HG03159 (cell line): ENCODE results near the gene CYB561D2.

Experiments used
- ATAC-seq: cut with Tn5 transposase; IDR thresholded peaks from one replicate; pipeline ENCODE4 v1.9.1; 2021; ENCODE audit warnings: mild to moderate bottlenecking, moderate library complexity; ENCODE audit not compliant: unreplicated experiment

CYB561D2 gene

GRCh38 chr3:50385754-50386153 lies 35.1 kb downstream of the CYB561D2 start:
- no peak for ATAC-seq

DNA sequence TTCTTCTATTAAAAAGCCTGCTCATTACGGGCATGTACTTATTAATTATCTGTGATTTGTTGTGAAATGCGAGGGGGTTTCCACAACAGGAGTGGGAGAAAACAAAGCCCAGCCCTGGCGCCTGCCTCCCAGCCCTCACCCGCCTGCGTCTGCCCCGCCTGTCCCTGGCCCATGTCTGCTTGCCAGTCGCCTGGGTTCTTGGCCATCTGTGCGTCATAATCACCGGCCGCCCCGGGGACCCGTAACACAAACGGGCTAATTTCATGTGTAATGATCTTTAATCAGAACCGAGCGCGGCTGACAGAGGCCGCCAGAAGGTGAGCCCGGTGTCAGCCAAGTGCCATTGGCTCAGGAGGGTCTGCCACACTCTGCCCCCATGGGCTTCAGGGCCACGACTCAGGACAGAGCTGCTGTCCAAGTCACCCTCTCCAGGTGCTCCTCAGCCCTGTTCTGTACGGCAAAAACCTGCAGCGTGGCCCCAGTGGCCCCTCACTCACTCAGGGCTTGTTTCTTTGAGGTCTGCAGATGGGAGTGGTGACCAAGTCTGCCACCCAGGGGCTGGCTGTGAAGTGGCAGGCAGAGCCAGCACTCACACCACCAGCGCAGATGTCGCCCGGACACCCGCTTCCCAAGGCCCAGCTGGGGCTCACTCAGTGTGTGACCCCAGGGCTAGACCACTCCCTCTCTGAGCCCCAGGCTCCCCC lies 37.5 kb downstream of the CYB561D2 start:
- no peak for ATAC-seq

DNA sequence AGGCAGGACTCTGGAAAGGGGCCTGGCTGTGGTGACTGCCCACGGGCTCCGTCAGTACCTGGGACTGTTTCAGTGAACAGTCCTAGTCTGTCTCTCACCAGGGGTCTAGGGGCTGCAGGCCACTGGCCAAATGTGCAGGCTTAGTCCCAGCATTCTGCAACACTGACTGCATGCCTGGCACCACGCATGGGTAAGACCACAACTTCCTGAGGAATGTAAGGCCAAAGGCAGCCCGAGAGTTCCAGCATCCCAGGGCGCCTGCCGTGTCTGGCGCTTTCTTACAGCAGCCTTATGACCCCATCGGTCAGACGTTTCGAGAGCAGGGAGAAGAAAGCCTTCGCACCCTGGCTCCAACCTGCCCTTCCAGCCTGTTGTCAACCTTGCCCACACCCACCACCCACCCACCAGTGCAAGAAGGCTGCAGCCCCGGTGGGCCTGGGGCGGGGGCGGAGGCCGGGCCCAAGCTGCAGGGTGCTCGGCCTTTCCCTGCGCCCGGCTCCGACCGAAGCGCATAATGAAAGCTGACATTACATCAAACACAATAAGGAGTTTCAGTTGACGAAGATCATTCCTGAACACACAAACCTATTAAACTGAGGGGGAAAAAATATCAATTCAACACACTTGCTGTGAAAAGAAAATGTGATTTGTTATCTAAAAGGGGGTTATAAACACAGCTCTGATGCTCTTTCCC lies 38.2 kb downstream of the CYB561D2 start:
- no peak for ATAC-seq

DNA sequence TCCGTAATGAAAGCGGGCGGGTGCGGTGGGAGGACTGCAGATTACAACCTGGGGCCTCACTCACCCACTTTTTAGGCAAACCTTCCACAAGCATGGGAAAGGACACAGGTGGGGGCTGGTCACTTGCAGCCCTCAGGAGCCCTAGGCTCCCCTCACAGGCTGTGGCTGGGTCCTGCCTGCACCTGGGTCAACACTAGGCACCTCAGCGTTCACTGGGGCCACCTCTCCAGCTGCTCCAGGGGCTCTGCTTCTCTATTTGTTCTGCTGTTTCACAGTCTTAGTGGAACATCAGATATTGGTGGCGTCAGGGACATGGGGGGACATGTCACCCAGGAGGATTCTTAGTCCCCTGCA lies 38.7 kb downstream of the CYB561D2 start:
- ATAC-seq: no peak

GRCh38 chr3:50390508-50391224 lies 40.0 kb downstream of the CYB561D2 start:
- no peak for ATAC-seq

DNA sequence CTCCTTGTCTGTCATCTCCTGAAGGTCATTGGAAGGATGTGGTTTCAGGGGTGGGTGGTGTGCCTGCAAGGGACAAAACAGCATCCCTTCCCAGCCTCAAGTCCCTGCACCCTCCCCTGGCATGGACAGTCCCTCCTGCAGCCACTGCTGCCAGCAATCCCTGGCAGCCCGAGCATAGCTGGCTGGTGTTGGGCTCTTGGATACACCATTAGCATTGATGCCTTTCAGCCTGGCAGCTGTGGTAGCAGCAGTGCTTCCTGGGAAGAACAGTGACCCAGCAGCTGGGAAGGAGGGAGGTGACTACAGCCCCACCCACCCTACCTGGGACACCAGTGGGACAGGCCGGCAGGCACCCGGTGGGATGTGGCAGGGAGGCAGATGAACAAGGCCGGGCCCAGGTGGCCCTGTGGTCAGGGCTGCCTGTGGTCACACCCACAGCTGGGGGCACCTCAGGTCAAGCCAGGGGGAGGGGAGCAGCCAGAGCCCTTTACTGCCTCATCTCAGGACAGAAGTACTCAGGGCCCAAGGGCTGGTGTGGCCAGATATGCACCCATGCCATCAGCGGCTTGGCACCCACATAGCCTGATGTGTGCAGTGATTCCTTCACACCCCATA lies 41.5 kb downstream of the CYB561D2 start:
- ATAC-seq: no peak

DNA sequence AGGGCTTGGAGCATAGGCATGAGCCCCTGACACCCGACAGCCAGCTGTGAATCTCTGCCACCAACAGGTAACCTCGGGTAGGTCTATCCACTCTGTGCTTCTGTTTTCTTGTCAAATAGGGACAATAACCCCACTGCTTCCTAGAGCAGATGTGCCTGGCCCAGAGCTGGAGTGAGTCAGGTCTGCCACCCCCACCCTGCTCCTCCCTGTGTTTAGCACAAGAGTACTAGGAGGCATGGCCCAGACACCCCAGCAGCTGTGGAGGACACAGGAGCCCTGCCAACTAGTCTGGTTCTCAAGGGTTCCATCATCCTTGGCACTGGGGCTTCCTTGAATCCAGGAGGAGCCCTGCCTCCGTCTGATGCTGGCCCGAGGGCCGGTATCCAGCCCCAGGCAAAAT lies 42.4 kb downstream of the CYB561D2 start:
- no peak for ATAC-seq

GRCh38 chr3:50395070-50395860 lies 44.6 kb downstream of the CYB561D2 start:
- ATAC-seq: no peak

DNA sequence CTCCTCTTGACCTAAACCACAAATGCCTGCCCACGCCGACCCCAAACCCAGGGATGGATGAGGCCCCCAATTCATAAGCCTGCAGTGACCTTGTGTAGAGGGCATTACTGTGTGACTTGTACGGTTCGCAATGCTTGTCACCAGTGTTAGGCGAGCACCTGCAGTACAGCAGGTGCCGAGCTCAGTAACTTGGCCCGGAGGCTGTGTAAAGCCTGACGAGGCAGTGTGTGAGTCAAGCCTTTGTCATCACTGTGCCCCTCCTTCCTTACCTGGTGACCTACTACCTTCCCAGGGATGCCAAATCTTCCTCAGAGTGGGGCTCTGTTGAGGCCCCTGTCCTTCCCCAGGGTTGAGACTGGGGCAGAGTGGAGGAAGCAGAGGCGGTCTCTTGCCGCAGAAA lies 45.8 kb downstream of the CYB561D2 start:
- ATAC-seq: no peak

DNA sequence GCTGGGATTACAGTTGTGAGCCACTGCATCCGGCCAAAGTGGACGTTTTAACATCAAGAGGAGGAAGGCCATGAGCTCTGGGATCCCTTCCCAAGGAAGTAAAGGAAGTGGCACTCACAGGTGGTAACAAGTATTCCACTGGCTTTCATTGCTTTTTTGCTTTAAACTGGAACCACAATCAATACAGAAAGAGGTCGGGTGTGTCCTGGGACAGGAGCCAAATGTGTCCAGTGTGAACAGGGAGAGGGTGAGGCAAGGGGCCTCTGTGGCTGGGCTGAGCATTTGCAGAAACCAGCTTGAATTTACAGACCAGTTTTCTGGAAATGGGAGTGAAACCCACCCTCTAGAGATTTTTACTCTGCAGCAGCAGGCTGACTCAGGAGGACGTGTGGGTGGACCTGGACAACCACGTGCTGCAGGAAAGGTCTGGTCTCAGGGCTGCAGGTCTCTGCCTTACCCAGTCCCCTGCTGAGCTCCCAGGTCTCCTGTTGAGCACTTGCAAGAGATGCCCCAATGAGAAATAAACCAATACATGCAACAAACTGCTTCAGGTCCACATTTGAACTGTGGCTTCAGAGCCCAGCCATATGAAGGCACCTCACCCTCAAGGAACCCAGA lies 51.4 kb downstream of the CYB561D2 start:
- no peak for ATAC-seq
